ENCODE results near the gene FBXO48.

FBXO48 gene

DNA sequence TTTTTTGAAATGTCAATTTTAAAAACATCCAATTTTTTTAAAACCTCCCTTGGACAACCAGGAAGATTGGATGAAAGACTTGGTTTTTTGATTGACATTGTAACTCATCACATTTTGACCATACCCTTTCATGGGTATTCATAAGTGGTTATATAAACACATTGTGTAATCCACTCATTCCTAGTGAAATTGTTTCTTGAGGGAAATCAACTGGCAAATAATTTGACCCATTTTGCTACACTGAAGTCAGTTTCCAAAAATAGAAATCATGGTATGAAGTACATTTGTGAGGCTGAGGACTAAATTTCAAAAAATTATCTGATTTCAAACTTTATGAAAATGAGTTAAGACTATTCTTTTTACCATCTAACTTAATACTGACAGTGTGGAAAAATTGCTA is 31.5 kb downstream of the FBXO48 start:
- H3K4me3 ChIP-seq (ENCODE audit: low read length), result no peak overlapping the region
- no peak for TF ChIP-seq ZNF274 (IDR thresholded peaks at IDR 0.05; ENCODE audit: low read depth, low read length)

DNA sequence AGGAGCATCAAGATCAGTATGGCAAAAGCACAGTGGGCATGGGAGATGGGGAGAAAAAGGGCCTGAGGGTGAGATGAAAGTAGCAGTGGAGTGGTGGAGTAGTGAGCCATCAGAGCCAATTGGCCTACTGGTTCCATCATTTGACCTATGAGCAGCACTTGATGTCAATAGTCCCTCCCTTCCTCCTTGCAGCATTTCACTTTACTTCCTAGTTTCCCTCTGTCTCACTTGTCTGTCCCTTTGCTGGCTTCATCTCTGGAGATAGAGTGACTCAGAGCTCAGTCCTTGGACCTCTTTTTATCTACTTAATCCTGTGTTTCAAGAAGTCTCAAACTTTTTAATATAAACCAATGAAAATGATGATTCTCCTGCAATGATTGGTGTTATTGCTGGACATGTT is 32.1 kb downstream of the FBXO48 start:
- TF ChIP-seq ZNF274 (IDR thresholded peaks at IDR 0.05; ENCODE audit: low read depth, low read length), result no peak

DNA sequence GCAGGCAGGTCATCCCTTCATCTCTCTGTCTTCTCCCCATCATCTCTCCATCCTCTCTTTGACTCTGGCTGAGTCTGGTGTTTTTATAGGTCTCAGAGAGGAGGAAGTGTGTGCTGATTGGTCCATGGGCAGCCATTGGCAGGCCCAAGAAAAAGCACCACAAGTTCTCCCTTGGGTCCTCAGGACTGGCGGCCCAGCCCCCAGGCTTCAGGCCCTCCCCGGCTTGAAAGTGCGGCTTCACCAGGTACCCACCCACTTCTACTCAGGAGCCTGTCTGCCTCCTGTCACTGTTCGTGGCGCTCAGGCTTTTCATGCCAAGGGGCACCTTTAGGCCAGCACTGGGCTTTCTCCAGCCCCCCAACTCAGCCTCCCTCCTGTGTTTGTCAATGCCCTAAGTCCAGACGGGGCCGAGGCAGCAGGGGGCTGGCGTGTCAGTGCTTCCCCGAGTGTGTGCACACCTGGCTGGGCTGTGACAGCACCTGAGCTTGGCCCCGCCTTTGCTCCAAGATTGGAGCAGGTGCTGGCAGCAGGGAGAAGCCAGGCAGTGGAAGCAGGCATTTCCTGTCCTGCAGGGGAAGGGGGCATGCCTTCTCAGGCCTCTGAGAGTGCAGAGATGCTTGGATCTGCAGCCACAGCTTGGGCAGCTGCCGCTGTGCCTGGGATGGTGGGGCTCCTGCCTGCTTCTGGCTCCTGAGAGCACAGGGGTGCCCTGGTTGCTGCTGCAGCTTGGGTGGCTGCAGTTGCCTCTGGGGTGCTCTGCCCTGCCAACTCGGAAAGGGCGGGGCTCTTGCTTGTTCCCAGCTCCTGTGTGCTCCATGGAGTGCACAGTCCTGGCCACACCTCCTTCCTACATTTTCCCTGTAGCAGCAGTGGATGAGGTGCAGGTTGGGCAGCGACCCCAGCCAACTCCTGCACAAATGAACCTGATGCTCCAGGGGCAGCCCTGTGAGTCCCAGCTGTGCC is 34.1 kb downstream of the FBXO48 start:
- H3K4me3 ChIP-seq (ENCODE audit: low read length), result no peak overlapping the region
- TF ChIP-seq ZNF274 (IDR thresholded peaks at IDR 0.05; ENCODE audit: low read depth, low read length), result no peak

More for the DNA sequence above, 32.1 kb downstream of the FBXO48 start:
- no peak overlapping the region for H3K4me3 ChIP-seq (ENCODE audit: low read length)

DNA sequence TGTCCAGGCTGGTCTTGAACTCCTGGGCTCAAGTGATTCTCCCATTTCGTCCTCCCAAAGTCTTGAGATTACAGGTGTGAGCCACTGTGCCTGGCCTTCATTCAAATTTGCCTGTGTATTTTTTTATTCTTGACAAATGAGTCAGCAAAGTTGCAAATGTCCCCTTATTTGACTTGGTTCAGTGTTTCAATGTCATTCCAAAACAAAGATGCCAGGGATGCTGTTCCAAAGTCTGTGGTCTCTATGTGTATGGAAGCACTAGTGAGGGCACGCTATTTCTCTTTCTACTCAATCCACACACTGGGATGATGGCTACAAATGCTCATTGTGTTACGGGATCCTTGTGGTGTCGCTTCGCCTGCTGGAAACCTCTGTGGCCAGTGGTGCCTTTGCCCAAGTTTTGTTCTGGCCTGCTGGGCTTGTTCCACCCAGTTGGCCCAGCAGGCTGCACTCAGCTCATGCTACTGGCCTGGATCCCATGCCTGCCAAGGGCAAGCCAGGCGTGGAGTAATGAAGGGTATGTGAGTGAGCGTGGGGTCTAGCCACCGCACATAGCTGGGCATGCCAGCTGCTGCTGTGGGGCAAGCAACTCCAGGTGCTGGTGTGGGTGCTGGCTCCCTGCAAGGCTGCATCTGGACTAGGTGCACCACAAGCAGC is 35.6 kb downstream of the FBXO48 start:
- no peak for TF ChIP-seq ZNF274 (IDR thresholded peaks at IDR 0.05; ENCODE audit: low read depth, low read length)
- no peak overlapping the region for H3K4me3 ChIP-seq (ENCODE audit: low read length)

DNA sequence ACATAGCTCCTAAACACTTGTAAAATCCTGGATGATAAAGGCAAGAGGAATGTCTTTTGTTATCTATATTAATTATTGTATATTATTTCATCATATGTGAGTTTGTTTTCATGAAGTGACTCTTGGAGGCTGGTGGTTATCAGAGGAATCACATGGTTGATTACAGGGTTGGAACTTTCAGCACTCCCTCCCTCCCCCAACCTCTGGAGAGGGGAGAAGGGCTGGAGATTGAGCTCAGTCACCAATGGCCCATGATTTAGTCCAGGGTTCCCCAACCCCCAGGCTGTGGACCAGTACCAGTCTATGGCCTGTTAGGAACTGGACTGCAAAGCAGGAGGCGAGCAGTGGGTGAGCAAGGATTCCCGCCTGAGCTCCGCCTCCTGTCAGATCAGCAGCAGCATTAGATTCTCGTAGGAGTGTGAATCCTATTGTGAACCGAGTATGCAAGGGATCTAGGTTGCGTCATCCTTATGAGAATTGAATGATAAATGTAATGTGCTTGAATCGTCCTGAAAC is 37.7 kb downstream of the FBXO48 start:
- no peak for TF ChIP-seq ZNF274 (IDR thresholded peaks at IDR 0.05; ENCODE audit: low read depth, low read length)
- H3K4me3 ChIP-seq (ENCODE audit: low read length), result no peak overlapping the region

DNA sequence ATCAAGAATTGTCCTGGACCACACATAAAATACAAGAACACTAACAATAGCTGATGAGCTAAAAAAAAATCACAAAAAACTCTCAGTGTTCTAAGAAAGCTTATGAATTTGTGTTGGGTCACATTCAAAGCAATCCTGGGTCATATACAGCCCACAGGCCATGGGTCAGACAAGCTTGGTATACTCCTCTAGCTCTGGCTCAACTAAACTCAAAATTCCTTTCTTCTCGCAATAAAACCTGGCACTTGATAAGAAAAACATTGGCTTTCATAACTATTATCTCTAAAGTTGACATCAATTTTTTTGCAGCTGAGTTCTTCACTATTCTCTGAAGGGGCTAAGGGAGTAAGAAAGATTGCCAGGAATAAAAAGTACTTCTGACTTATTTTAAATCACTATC is 38.3 kb downstream of the FBXO48 start:
- no peak overlapping the region for H3K4me3 ChIP-seq (ENCODE audit: low read length)
- no peak for TF ChIP-seq ZNF274 (IDR thresholded peaks at IDR 0.05; ENCODE audit: low read depth, low read length)

DNA sequence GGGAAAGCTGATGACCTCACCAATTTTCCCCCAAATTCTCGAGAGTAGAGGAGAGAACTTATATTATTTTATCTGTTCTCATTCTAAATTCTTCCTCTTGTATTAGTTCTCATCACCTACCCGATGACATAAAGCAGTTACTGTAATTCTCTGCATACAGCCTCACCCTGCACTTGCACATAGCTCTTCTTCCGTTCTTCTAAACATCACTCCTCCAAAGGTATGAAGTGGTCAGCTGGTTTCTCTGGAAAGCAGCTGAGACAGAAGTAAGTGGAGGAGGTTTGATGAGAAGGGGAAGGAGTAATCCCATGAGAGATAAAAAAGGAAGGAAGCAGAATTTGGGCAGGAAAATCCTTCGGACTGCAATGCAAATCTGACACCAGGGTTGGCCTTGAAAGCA is 39.0 kb downstream of the FBXO48 start:
- no peak for TF ChIP-seq ZNF274 (IDR thresholded peaks at IDR 0.05; ENCODE audit: low read depth, low read length)
- H3K4me3 ChIP-seq (ENCODE audit: low read length), result no peak overlapping the region

DNA sequence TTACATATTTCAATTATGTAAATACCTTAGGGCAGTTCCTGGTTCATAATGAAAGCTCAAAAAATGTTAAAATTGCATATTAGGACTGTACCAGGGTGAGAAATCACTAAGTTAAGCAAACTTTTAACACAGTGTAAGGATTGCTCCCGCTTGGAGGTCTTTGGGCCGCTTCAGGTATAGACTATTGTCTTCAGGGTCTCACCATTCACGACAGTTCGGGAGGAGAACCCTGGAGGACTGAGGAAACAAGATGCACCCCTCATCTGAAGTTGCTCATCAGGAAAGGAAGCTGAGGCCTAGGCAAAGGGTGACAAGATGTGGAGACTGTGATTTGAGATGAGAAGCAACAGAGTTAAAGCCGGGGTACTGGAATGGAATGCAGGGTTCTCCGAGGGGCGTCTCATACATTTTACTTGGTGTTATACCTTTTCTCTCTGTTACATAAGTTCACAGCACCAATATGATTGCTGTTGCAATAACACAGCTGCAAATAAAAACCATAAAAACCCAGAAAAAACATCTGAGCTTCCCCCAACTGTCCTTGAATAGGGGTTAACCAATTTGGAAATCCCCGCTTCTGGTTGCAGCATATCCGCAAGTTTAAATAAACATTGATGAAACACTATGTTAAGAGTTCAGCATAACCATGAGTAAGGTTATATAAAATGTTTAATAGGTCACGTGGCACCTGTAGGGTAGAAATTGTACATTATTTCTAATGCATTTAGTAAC is 40.1 kb downstream of the FBXO48 start:
- TF ChIP-seq ZNF274 (IDR thresholded peaks at IDR 0.05; ENCODE audit: low read depth, low read length), result no peak
- no peak overlapping the region; the same call in 1 of the 2 replicates for H3K4me3 ChIP-seq (ENCODE audit: low read length)

DNA sequence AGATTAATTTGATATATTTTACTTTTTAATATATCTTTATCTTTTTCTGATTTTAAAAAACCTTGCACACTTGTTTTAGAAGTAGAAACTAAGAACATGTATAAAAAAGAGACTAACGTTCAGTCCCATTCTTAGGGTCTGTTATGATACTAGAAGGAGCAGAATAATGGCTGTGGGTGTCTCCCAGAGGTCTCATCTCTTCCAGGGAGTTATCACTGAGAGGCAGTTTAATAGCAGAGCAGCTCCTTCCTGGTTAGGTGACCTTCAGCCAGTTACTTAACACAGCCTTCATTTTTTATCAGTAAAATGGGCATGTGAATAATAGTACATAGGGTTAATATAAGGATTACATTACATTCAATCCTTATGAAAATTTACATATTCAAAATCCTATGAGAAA is 40.6 kb downstream of the FBXO48 start:
- H3K4me3 ChIP-seq (ENCODE audit: low read length), result no peak overlapping the region

DNA sequence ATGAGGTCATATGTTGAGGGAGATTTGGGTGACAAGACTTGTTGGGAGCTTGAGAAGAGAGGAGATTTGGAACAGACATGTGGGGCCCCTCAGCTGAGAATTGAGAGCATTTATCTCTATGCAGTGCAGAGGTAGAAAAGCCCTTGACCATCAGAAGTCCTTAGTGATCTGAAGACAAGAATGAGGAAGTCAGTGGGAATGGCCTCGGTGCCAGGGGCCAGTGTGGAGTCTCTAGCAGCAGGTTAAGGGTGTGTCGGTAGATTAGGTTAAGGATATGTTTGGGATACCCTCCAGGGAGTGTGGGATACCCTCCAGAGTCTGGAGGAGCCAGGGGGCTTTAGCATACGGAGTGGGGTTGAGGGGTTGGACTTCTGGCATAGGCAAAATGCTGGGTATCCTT is 41.6 kb downstream of the FBXO48 start:
- TF ChIP-seq ZNF274 (IDR thresholded peaks at IDR 0.05; ENCODE audit: low read depth, low read length), result no peak
- no peak overlapping the region for H3K4me3 ChIP-seq (ENCODE audit: low read length)

More for the DNA sequence above, 40.6 kb downstream of the FBXO48 start:
- no peak for TF ChIP-seq ZNF274 (IDR thresholded peaks at IDR 0.05; ENCODE audit: low read depth, low read length)

DNA sequence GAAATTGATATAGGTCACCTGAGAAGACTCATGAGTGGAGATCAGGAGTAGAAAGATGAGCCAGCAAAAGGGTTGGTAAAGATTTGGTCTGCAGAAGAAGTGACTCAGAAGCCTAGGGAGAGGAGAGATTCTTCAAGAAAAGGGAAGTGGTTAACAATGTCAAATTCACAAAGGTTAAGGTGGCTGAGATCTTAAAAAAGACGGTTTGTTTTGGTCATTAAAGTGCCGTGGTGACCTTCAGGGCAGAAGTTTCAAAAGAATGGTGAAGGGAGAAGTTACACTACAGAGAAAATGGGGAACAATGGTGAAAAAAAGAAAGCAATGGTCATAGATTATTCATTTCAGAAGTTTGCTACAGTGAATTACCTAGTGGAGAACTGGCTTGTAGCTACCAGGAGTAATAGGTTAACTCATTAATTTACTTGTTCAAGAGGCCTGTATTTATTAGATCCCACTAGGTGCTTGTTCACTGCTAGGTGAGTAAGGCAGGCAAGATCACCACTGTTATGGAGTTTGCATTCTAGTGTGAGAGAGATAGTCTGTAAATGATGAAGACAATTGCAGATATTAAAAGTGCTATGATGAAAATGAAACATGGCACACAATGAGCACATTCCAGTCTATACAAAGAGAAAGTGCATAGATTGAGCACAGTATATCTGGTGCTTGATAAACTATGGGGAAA is 43.0 kb downstream of the FBXO48 start:
- no peak overlapping the region for H3K4me3 ChIP-seq (ENCODE audit: low read length)
- no peak for TF ChIP-seq ZNF274 (IDR thresholded peaks at IDR 0.05; ENCODE audit: low read depth, low read length)

DNA sequence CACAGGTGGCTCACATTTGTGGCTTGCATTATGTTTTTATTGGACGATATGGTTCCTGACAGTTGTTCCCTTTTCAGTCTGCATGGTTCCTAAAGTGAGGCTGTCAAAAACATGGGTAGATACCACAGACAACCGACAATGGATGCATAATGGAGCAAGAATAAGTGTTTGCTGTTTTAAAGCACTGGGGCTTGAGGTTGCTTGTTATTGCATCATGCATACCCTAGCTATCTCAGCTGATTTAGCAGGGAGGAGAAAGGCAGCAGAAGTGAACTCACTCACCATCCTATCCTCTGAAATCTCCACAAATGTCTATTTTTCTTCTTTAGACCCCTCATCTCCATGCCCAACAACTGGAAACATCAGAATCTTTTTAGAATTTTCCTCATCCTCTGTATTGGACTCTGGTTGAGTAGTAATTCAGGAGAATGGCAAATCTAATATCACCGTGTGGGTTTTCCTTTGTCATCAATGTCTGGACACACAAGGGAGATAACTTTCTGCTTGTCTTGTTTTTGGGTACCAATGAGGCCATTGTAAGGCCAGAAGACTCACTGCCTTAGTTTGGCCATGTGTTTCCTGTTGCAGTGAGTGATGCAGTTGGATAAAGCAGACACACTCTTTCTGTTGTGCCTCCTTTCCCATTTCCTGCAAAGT is 46.7 kb downstream of the FBXO48 start:
- TF ChIP-seq ZNF274 (IDR thresholded peaks at IDR 0.05; ENCODE audit: low read depth, low read length), result no peak
- no peak overlapping the region for H3K4me3 ChIP-seq (ENCODE audit: low read length)

DNA sequence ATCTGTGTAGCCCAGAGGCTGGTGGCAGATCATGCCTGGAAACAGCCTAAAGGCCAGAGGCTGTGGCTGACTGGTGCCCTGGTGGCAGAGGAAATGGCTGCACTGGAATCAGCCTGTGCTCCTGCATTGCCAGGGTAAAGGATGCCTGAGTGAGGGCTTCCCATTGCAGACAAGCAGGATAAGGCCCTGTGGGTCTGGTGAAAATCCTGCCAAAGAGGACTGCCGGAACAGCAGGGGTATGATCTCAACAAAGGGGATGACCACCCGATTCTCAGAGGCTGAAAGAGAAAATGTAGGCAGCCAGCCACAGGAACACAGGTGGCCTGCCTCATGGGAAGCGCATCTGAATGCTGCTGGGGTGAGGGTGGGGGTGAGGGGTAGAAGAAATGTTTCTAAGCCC is 48.2 kb downstream of the FBXO48 start:
- TF ChIP-seq ZNF274 (IDR thresholded peaks at IDR 0.05; ENCODE audit: low read depth, low read length), result no peak
- no peak overlapping the region for H3K4me3 ChIP-seq (ENCODE audit: low read length)

Measured in GM08714 (cell line).